Natural killer cell (primary cell): ENCODE results near the gene AIF1L. TPM values are rescaled to one million over a fixed set of nuclear protein-coding genes. Genes with fewer than 3 reads are reported as not detected.

Experiments used
- ATAC-seq, 3 donors: fragments of 150-1000 bp in 2 of 3; fragments of 200-7000 bp in 1 of 3; cut with Tn5 transposase; 1 replicate in 1 of 3; 2 replicates in 2 of 3; pipeline ENCODE4 v1.10.0; 2021; ENCODE audit warnings: mild to moderate bottlenecking in 2 of 3, moderate library complexity in 2 of 3
- DNase-seq, 2 donors: peaks; one replicate each; pipeline versions ENCODE4 v3.0.0 to v3.0.0-alpha.2; 2013 to 2021; ENCODE audit warnings: mixed read lengths in 1 of 2
- H3K27ac ChIP-seq: one replicate; pipeline ENCODE4 v1.5.1; 2013; ENCODE audit warnings: mild to moderate bottlenecking, low read length
- H3K27me3 ChIP-seq: one replicate; pipeline ENCODE4 v1.6.1; 2013; ENCODE audit warnings: low read length; ENCODE audit not compliant: control insufficient read depth, insufficient read depth
- H3K36me3 ChIP-seq: one replicate; pipeline ENCODE4 v1.6.1; 2013; ENCODE audit warnings: low read length; ENCODE audit not compliant: control insufficient read depth, insufficient read depth
- H3K4me1 ChIP-seq: one replicate; pipeline ENCODE4 v1.6.1; 2013; ENCODE audit warnings: low read length; ENCODE audit not compliant: control insufficient read depth, insufficient read depth
- H3K4me3 ChIP-seq: one replicate; pipeline ENCODE4 v1.5.1; 2013; ENCODE audit warnings: low read length
- H3K9me3 ChIP-seq: one replicate; pipeline ENCODE4 v1.6.1; 2013; ENCODE audit warnings: low read length; ENCODE audit not compliant: control insufficient read depth, insufficient read depth
- H3K27ac Mint-ChIP-seq, 2 donors: one replicate each; pipeline ENCODE4 v1.8.0; 2022; ENCODE audit warnings: mild to moderate bottlenecking in 2 of 2, mixed read lengths in 2 of 2, moderate library complexity in 1 of 2
- H3K27me3 Mint-ChIP-seq, 2 donors: one replicate each; pipeline ENCODE4 v1.8.0; 2022; ENCODE audit warnings: low read depth in 2 of 2, mixed read lengths in 2 of 2
- H3K36me3 Mint-ChIP-seq: one replicate; pipeline ENCODE4 v1.8.0; 2022; ENCODE audit warnings: mixed read lengths
- H3K4me1 Mint-ChIP-seq, 2 donors: one replicate each; pipeline ENCODE4 v1.8.0; 2022; ENCODE audit warnings: mixed read lengths in 2 of 2
- H3K4me3 Mint-ChIP-seq: one replicate; pipeline ENCODE4 v1.8.0; 2022; ENCODE audit warnings: mild to moderate bottlenecking, moderate library complexity, mixed read lengths
- H3K9me3 Mint-ChIP-seq, 2 donors: one replicate each; pipeline ENCODE4 v1.8.0; 2022; ENCODE audit warnings: mixed read lengths in 2 of 2
- CTCF ChIP-seq: fragments of 200-600 bp; IDR thresholded peaks from one replicate; pipeline ENCODE4 v1.8.0; 2022; ENCODE audit warnings: antibody characterized with exemption
- WGBS: methylation state at CpG from one replicate; pipeline ENCODE4 v1.1.7; 2013; ENCODE audit warnings: missing lambda C conversion rate; ENCODE audit not compliant: insufficient coverage; 5-methylcytosine and 5-hydroxymethylcytosine counted together
- intact Hi-C: fragments of 100-400 bp; cut with micrococcal nuclease; formaldehyde crosslinking; loops from one replicate; pipeline ENCODE4 v1.14.2; 2022
- total RNA-seq, 4 donors: library from RNA; stranded (reverse); fragments of 120-200 nt in 1 of 4; gene quantifications; one replicate each; pipeline versions ENCODE4 v1.2.3 to v1.2.4, GENCODE V29; 2013 to 2022

The AIF1L gene
- total RNA-seq, 3 donors from 2014 or later (not counting 1 experiment from before 2014, with no cell fraction given): not detected

GRCh38 chr9:131048820-131049219, 47.5 kb upstream of the AIF1L start:
- Mint-ChIP-seq H3K9me3 (no peaks in the 10 kb centered on the region), H3K4me3 (no peak overlapping the region), H3K4me1 (peaks cover 0 to 3% of the 10 kb centered on the region in 2 donors), H3K36me3 (no peaks in the 10 kb centered on the region), H3K27me3 (peaks cover 7% of the 10 kb centered on the region in 2 donors), H3K27ac (no peak overlapping the region)
- 86% methylated on average over 8 of the region's 8 CpGs for WGBS
- Histone ChIP-seq H3K4me1 (peaks cover 7% of the 10 kb centered on the region), H3K27me3 (no peaks in the 10 kb centered on the region), H3K27ac (no peak overlapping the region), H3K36me3 (no peaks in the 10 kb centered on the region), H3K9me3 (no peaks in the 10 kb centered on the region), H3K4me3 (no peak overlapping the region)
- ATAC-seq: no peak
- DNase-seq: no peak
- TF ChIP-seq CTCF: no peak
- intact Hi-C loops: loop anchor here (5.0 kb wide), 1 partner anchor 587 kb away; no protein-coding TSS in a partner anchor

GRCh38 chr9:131049829-131050715, 46.3 kb upstream of the AIF1L start:
- H3K4me1 ChIP-seq: peaks cover 7% of the 10 kb centered on the region
- no peak overlapping the region for H3K27ac ChIP-seq
- H3K27me3 Mint-ChIP-seq: peaks cover 7% of the 10 kb centered on the region in 2 donors
- no peak for DNase-seq
- no peaks in the 10 kb centered on the region for H3K36me3 ChIP-seq
- H3K27ac Mint-ChIP-seq: no peak overlapping the region
- no peaks in the 10 kb centered on the region for H3K9me3 ChIP-seq
- H3K4me1 Mint-ChIP-seq: peaks cover 0 to 3% of the 10 kb centered on the region in 2 donors
- ATAC-seq: no peak
- no peak overlapping the region for H3K4me3 Mint-ChIP-seq
- H3K36me3 Mint-ChIP-seq: no peaks in the 10 kb centered on the region
- 65% methylated on average over 21 of the region's 21 CpGs for WGBS
- intact Hi-C loops: loop anchor here (5.0 kb wide), 1 partner anchor 588 kb away; no protein-coding TSS in a partner anchor
- no peaks in the 10 kb centered on the region for H3K27me3 ChIP-seq
- no peak for TF ChIP-seq CTCF
- no peak overlapping the region for H3K4me3 ChIP-seq
- H3K9me3 Mint-ChIP-seq: no peaks in the 10 kb centered on the region

DNA sequence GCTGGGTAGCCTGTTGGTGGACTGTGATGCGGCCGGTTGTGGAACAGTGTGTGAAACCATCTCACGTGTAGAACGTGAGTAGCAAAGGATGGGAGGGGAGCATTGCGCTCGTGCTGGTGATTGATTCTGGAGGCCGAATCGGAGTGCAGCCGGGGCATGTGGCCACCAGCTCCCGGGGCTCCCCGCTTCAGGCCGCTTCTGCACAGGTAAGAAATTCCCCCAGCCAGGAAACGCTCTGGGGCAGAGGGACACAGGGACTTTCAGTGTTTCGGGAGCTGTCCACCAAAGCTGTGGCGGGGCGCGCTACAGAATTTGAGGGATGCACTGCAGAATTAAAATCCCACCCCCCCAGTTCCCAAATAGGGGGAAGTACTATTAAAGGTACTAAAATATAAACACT, 45.5 kb upstream of the AIF1L start:
- Histone ChIP-seq H3K36me3 (no peaks in the 10 kb centered on the region), H3K4me3 (no peak overlapping the region), H3K9me3 (no peaks in the 10 kb centered on the region), H3K27me3 (no peaks in the 10 kb centered on the region), H3K4me1 (peaks cover 7% of the 10 kb centered on the region), H3K27ac (no peak overlapping the region)
- WGBS: 91% methylated on average over 14 of the region's 17 CpGs
- no peak for DNase-seq
- H3K4me3 Mint-ChIP-seq: no peak overlapping the region
- no peak for TF ChIP-seq CTCF
- no peak overlapping the region for H3K27ac Mint-ChIP-seq
- H3K36me3 Mint-ChIP-seq: no peaks in the 10 kb centered on the region
- no peak for ATAC-seq
- H3K4me1 Mint-ChIP-seq: peaks cover 0 to 3% of the 10 kb centered on the region in 2 donors
- intact Hi-C loops: no loop called here
- no peaks in the 10 kb centered on the region for H3K9me3 Mint-ChIP-seq
- peaks cover 7% of the 10 kb centered on the region in 2 donors for H3K27me3 Mint-ChIP-seq
